T-cell (primary cell): ENCODE measurements around the gene ACAP3. TPM values are rescaled to one million over a fixed set of nuclear protein-coding genes. Genes with fewer than 3 reads are reported as not detected.

Experiments used
- ATAC-seq, 4 experiments: fragments of 200-7000 bp in 3 of 4; fragments of 150-1000 bp in 1 of 4; cut with Tn5 transposase; replicated peaks in 1 of 4; 1 replicate in 3 of 4; 2 replicates in 1 of 4; pipeline ENCODE4 v1.10.0; 2021; ENCODE audit warnings: moderate library complexity in 3 of 4, mild to moderate bottlenecking in 2 of 4, moderate number of reproducible peaks in 1 of 4
- CTCF ChIA-PET, 2 donors: fragments of 300-600 bp; sonication (Branson Sonifier 250); formaldehyde crosslinking; loops; one replicate each; lab custom pipeline; 2022; ENCODE audit warnings: antibody characterized with exemption in 2 of 2; lab: Charles Lee
- POLR2A ChIA-PET, 2 donors: fragments of 300-600 bp; sonication (Branson Sonifier 250); formaldehyde crosslinking; loops; one replicate each; lab custom pipeline; 2022; ENCODE audit warnings: antibody characterized with exemption in 2 of 2; lab: Charles Lee
- DNase-seq, 35 experiments: peaks; one replicate each; pipeline versions ENCODE4 v3.0.0 to v3.0.0-alpha.2; 2013 to 2023
- H3K27ac ChIP-seq: one replicate; pipeline ENCODE4 v1.5.1; 2013; ENCODE audit warnings: low read length
- H3K27me3 ChIP-seq, 2 experiments: replicated peaks in 1 of 2; 1 replicate in 1 of 2; 2 replicates in 1 of 2; pipeline versions ENCODE4 v1.6.1 to v1.7.0; 2013; ENCODE audit warnings: low read length in 1 of 2, mixed read lengths in 1 of 2; ENCODE audit not compliant: control insufficient read depth in 2 of 2, insufficient read depth in 2 of 2; ENCODE audit errors: extremely low read depth in 1 of 2
- H3K36me3 ChIP-seq, 2 donors: 1 replicate in 1 of 2; 2 replicates in 1 of 2; pipeline versions ENCODE4 v1.6.1 to v1.7.0; 2013; ENCODE audit warnings: low read length in 1 of 2; ENCODE audit not compliant: control insufficient read depth in 2 of 2, insufficient read depth in 1 of 2; ENCODE audit errors: extremely low read depth in 1 of 2
- H3K4me1 ChIP-seq, 2 experiments: 1 replicate in 1 of 2; 2 replicates in 1 of 2; pipeline versions ENCODE4 v1.6.1 to v1.7.0; 2013; ENCODE audit warnings: low read length in 2 of 2, mixed read lengths in 1 of 2; ENCODE audit not compliant: insufficient read depth in 2 of 2, control insufficient read depth in 1 of 2; ENCODE audit errors: extremely low read depth in 1 of 2
- H3K4me3 ChIP-seq, 2 donors: 1 replicate in 1 of 2; 2 replicates in 1 of 2; pipeline versions ENCODE4 v1.5.1 to v1.7.0; 2013; ENCODE audit warnings: mild to moderate bottlenecking in 2 of 2, low read length in 1 of 2, moderate library complexity in 1 of 2; ENCODE audit not compliant: control insufficient read depth in 1 of 2; ENCODE audit errors: extremely low read depth in 1 of 2
- H3K9me3 ChIP-seq: 2 replicates; pipeline ENCODE4 v1.7.0; 2013
- H3K27ac Mint-ChIP-seq, 2 donors: one replicate each; pipeline ENCODE4 v1.8.0; 2020 to 2021; ENCODE audit warnings: mild to moderate bottlenecking in 2 of 2, mixed read lengths in 2 of 2
- H3K27me3 Mint-ChIP-seq, 2 donors: one replicate each; pipeline ENCODE4 v1.8.0; 2021 to 2022; ENCODE audit warnings: mixed read lengths in 2 of 2
- H3K36me3 Mint-ChIP-seq: one replicate; pipeline ENCODE4 v1.8.0; 2021; ENCODE audit warnings: mixed read lengths
- H3K4me1 Mint-ChIP-seq, 3 donors: one replicate each; pipeline ENCODE4 v1.8.0; 2020 to 2022; ENCODE audit warnings: mixed read lengths in 3 of 3, mild to moderate bottlenecking in 1 of 3
- H3K4me3 Mint-ChIP-seq, 3 donors: one replicate each; pipeline ENCODE4 v1.8.0; 2020 to 2022; ENCODE audit warnings: mild to moderate bottlenecking in 3 of 3, mixed read lengths in 3 of 3, moderate library complexity in 3 of 3
- H3K9me3 Mint-ChIP-seq, 3 donors: one replicate each; pipeline ENCODE4 v1.8.0; 2020 to 2022; ENCODE audit warnings: mixed read lengths in 3 of 3
- WGBS: methylation state at CpG from one replicate; pipeline ENCODE4 v1.1.5; 2013; ENCODE audit warnings: missing lambda C conversion rate; ENCODE audit not compliant: insufficient coverage; 5-methylcytosine and 5-hydroxymethylcytosine counted together
- total RNA-seq, 35 experiments: library from RNA in 6 of 35; stranded (reverse) in 6 of 35; fragments of 120-200 nt in 1 of 35; gene quantifications; one replicate each; pipeline versions ENCODE4 v1.2.1 to v1.2.4 and lab custom pipeline; 2013 to 2026

Gene ACAP3
- total RNA-seq, 5 donors from 2014 or later (not counting 1 experiment from before 2014, with no cell fraction given): 63.0 to 107 (median 99.8) TPM

DNA sequence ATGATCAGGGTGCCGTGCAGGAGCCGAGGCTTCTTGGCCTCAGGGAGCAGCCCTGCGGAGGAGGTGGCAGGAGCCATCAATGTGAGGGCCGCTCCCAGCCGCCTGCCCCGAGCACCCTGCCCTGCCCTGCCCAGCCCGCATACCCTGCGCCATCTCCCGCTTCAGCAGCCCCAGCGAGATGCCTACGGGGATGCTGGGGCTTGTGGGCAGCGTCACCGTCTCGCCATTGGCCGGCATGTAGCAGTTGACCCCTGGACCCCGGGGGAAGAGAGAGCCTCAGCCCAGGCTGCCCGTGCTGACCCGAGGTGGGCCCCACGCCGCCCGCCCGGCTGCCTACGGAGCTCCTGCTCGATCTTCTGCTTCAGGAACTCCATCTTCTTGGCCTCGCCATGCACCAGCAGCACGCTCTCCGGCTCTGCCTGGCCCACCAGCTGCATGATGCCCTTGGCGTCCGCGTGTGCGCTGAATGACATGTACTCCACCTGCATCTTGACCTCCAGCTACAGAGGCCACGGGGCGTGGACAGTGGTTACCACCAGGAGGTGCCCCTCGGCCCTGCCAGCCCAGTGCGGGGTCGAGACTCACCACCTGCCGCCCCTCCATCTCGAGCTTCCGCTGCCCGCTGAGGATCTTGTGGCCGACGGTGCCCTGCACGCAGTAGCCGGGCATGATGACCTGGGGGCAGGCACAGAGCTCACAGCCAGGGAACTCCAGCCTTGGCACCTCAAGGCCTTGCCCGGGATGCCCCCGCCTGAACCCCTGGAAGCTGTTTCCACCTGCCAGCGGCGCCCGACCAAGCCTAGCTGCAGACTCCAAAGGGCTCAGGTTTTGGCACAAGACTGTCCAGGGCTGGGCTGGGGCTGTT, 5.0 kb upstream of the ACAP3 start:
- no peak overlapping the region for H3K27ac Mint-ChIP-seq
- ChIA-PET POLR2A (no interaction called here), CTCF (no interaction called here)
- Histone ChIP-seq H3K9me3 (no peaks in the 10 kb centered on the region), H3K4me3 (no peak overlapping the region), H3K4me1 (peaks cover 0 to 14% of the 10 kb centered on the region in 2 experiments), H3K27ac (no peak overlapping the region), H3K27me3 (no peaks in the 10 kb centered on the region), H3K36me3 (peaks cover 19 to 48% of the 10 kb centered on the region in 2 donors)
- peaks cover 13% of the 10 kb centered on the region for H3K36me3 Mint-ChIP-seq
- H3K4me3 Mint-ChIP-seq: no peak overlapping the region
- 96% methylated on average over 48 of the region's 49 CpGs for WGBS
- peaks cover 0 to 5% (median 1%) of the 10 kb centered on the region in 3 donors for H3K4me1 Mint-ChIP-seq
- H3K27me3 Mint-ChIP-seq: no peaks in the 10 kb centered on the region
- DNase-seq (no peak), ATAC-seq (no peak)
- H3K9me3 Mint-ChIP-seq: no peaks in the 10 kb centered on the region

DNA sequence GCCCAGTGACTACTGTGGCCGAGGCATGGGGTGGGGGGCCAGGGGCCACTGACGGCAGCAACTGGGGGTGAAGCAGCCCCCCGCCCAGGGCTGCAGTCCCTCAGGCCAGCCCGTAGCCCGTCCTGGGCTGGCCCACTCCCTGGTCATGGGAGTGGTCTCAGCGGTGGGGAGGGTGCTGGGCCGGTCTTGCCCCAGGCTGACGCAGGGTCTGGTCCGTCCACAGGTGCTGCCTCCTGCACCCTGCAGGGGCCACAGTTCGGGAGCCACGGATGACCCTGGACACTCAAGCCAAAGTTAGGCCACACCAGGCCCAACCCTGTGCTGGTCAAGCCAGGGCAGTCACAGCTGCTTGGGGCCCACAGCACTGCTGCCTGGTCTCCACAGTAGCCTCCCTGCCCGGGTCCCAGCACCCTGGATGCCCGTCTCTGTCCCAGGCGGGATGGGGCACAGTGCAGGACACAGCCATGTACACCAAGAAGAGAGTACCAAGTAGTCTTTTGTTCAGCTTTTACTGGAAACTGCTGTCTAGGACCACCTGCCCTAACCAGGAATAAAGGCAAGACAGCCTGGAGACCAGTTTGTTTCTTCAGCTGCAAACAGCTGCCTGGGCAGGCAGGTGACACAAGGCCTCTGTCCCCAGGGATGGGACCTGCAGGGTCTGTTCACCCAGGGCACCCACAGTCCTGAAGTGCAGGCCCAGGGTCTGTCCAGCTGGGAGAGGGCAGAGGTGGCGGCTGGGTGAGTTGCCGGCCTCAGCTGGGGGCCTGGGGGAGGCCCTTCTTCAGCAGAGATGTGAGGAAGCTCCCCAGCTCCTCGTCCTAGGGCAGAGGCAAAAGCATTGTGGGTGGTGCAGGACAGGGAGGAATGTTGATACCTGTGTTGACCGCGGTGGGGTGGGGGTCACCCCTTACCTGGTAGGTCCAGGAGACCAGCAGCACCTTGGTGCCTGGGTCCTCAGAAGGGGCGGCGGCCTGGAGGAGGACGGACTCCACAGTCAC, 3.7 kb upstream of the ACAP3 start:
- DNase-seq (no peak), ATAC-seq (no peak)
- Mint-ChIP-seq H3K27ac (no peak overlapping the region), H3K9me3 (no peaks in the 10 kb centered on the region), H3K4me1 (peaks cover 8 to 13% (median 9%) of the 10 kb centered on the region in 3 donors), H3K4me3 (peak overlapping the region in 2 of 3 donors; percentile 13 to 31), H3K36me3 (peaks cover 9% of the 10 kb centered on the region), H3K27me3 (no peaks in the 10 kb centered on the region)
- Histone ChIP-seq H3K9me3 (no peaks in the 10 kb centered on the region), H3K27me3 (no peaks in the 10 kb centered on the region), H3K4me1 (peaks cover 7 to 23% of the 10 kb centered on the region in 2 experiments), H3K4me3 (no peak overlapping the region), H3K27ac (no peak overlapping the region), H3K36me3 (peaks cover 19 to 43% of the 10 kb centered on the region in 2 donors)
- CTCF ChIA-PET: no interaction called here
- POLR2A ChIA-PET: no interaction called here
- WGBS: 96% methylated on average over 20 of the region's 22 CpGs

DNA sequence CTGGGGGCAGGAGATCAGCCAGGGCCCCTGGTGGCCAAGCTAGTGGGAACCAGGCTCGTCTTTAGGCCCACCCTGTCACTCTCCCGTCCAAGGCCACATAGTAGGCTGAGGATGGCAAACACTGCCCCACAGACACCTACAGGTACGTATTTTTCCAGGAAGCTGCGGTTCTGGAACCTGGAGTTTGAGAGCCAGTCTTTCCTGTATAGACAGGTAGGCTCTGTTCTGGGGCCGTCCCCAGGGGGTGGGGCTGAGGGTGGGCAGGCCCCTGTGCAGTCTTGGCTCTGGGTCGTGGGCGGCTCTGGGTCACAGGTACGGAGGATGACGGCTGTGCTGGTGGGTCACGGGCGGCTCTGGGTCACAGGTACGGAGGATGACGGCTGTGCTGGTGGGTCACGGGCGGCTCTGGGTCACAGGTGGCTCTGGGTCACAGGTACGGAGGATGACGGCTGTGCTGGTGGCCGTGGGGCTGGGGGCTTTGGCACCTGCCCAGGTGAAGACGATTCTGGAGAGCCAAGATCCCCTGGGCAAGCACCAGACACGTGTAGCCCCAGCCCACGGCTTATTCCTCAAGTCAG, 2.8 kb upstream of the ACAP3 start:
- no peak overlapping the region for H3K27ac ChIP-seq
- H3K4me3 ChIP-seq: no peak overlapping the region
- 94% methylated on average over 15 of the region's 21 CpGs for WGBS
- Mint-ChIP-seq H3K4me1 (peaks cover 16 to 20% (median 18%) of the 10 kb centered on the region in 3 donors), H3K4me3 (peak overlapping the region; percentile 31 to 75 (median 74)), H3K27me3 (no peaks in the 10 kb centered on the region), H3K9me3 (no peaks in the 10 kb centered on the region), H3K36me3 (peaks cover 3% of the 10 kb centered on the region), H3K27ac (no peak overlapping the region)
- DNase-seq (no peak), ATAC-seq (no peak)
- peaks cover 19 to 43% of the 10 kb centered on the region in 2 donors for H3K36me3 ChIP-seq
- H3K27me3 ChIP-seq: no peaks in the 10 kb centered on the region
- H3K9me3 ChIP-seq: no peaks in the 10 kb centered on the region
- peaks cover 15 to 32% of the 10 kb centered on the region in 2 experiments for H3K4me1 ChIP-seq
- CTCF ChIA-PET: no interaction called here
- POLR2A ChIA-PET: no interaction called here

DNA sequence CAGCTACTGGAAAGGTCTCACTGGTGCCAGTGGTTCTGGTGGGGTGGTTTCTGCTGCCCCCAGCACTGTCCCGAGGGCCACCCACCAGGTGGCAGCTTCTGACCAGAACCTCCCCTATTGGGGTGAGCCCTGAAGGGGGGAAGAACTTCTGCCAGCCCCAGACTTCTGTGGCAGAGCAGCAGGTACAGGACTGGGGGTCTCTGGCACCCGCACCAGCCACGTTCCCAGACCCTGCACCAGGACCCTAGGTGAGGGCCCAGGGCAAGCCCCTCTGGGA, 2.3 kb upstream of the ACAP3 start:
- WGBS: 96% methylated on average over 2 of the region's 3 CpGs
- Histone ChIP-seq H3K27ac (no peak overlapping the region), H3K4me3 (no peak overlapping the region), H3K36me3 (peaks cover 19 to 41% of the 10 kb centered on the region in 2 donors), H3K27me3 (no peaks in the 10 kb centered on the region), H3K4me1 (peaks cover 20 to 37% of the 10 kb centered on the region in 2 experiments), H3K9me3 (no peaks in the 10 kb centered on the region)
- no peaks in the 10 kb centered on the region for H3K27me3 Mint-ChIP-seq
- peaks cover 3% of the 10 kb centered on the region for H3K36me3 Mint-ChIP-seq
- DNase-seq (no peak), ATAC-seq (no peak)
- H3K4me3 Mint-ChIP-seq: peak overlapping the region; percentile 66 to 75 (median 74)
- no peak overlapping the region for H3K27ac Mint-ChIP-seq
- H3K4me1 Mint-ChIP-seq: peaks cover 21 to 24% (median 21%) of the 10 kb centered on the region in 3 donors
- ChIA-PET POLR2A (no interaction called here), CTCF (no interaction called here)
- H3K9me3 Mint-ChIP-seq: no peaks in the 10 kb centered on the region

DNA sequence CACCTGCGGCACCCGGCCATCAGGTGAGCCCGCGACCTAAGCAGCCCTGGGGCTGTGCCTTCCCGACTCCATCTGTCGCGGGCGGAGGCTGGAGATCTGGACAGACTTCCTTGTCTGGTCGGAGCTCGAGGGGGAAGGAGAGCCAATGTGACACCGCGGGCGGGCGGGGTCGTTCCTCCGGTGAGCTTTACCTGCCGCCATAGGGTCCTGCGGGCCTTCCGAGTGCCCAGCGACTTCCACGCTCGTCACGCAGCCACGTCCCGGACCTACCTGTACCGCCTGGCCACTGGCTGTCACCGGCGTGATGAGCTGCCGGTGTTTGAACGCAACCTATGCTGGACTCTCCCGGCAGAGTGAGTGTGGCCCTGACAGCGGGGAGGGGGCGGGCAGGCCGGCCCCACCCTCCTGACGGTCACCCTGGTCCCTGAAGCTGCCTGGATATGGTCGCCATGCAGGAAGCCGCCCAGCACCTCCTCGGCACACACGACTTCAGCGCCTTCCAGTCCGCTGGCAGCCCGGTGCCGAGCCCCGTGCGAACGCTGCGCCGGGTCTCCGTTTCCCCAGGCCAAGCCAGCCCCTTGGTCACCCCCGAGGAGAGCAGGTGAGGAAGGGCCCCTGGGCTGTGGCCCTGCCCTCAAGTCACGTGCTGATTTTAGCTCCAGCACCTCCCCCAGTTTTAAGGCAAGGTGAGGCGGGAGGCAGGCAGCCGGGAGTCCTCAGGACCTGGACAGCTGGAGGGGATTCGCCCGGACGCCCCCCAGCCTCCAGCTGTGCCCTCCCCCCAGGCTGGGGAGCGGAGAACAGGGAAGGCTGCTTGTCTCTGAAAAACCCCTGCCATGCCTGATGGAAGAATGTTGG, 1.8 kb upstream of the ACAP3 start:
- 54% methylated on average over 55 of the region's 57 CpGs for WGBS
- ATAC-seq (no peak), DNase-seq (peak in 1 of 35 experiments; percentile 38)
- peaks cover 22 to 43% of the 10 kb centered on the region in 2 experiments for H3K4me1 ChIP-seq
- Mint-ChIP-seq H3K27ac (peak overlapping the region in 1 of 2 donors; percentile 34), H3K27me3 (no peaks in the 10 kb centered on the region), H3K36me3 (peaks cover 3% of the 10 kb centered on the region), H3K9me3 (no peaks in the 10 kb centered on the region), H3K4me1 (peaks cover 21 to 28% (median 25%) of the 10 kb centered on the region in 3 donors), H3K4me3 (peak overlapping the region; percentile 66 to 75 (median 74))
- peak overlapping the region; percentile 49 to 62 for H3K4me3 ChIP-seq
- ChIA-PET CTCF (interaction anchor here in 1 of 2 donors (0.6 kb wide), 1 partner anchor 119 kb away, joined by 3 read pairs; no protein-coding TSS in a partner anchor), POLR2A (no interaction called here)
- H3K36me3 ChIP-seq: peaks cover 17 to 35% of the 10 kb centered on the region in 2 donors
- no peaks in the 10 kb centered on the region for H3K27me3 ChIP-seq
- H3K27ac ChIP-seq: peak overlapping the region; percentile 39
- no peaks in the 10 kb centered on the region for H3K9me3 ChIP-seq
